Urinary bladder (tissue), 4 donors: ENCODE measurements around the gene NLRP7. TPM values are rescaled to one million over a fixed set of nuclear protein-coding genes. Genes with fewer than 3 reads are reported as not detected.
"Not testable (repeated sequence)": the region's sequence is repeated elsewhere in the genome, so short reads cannot be mapped to it uniquely, and the experiment has no call there.

Source experiments
- DNase-seq: peaks from one replicate; pipeline ENCODE4 v3.0.0-alpha.2; 2015; ENCODE audit errors: extremely low spot score
- H3K27ac ChIP-seq: one replicate; pipeline ENCODE4 v1.5.1; 2013; ENCODE audit warnings: low read depth, mild to moderate bottlenecking, moderate library complexity
- H3K36me3 ChIP-seq: one replicate; pipeline ENCODE4 v1.6.1; 2013; ENCODE audit warnings: mild to moderate bottlenecking, moderate library complexity; ENCODE audit not compliant: insufficient read depth
- H3K4me1 ChIP-seq: one replicate; pipeline ENCODE4 v1.6.1; 2013; ENCODE audit warnings: mild to moderate bottlenecking, moderate library complexity; ENCODE audit not compliant: insufficient read depth
- H3K4me3 ChIP-seq: one replicate; pipeline ENCODE4 v1.5.1; 2013; ENCODE audit warnings: low read depth, low read length
- WGBS: extraction: QIAGEN DNeasy Blood & Tissue Kit; methylation state at CpG from one replicate; pipeline ENCODE4 v1.1.7; 2013; 5-methylcytosine and 5-hydroxymethylcytosine counted together
- polyA plus RNA-seq: library from polyadenylated mRNA; stranded (reverse); fragments of 200-250 nt; gene quantifications from one replicate; pipeline ENCODE4 v1.2.3, GENCODE V29; 2013
- total RNA-seq: library from RNA; depleted of rRNA; stranded (reverse); fragments of >200 nt; gene quantifications from one replicate; pipeline ENCODE4 v1.2.3, GENCODE V29; 2014
- donor health status: healthy with polysubstance abuse.
- donor health status: healthy.

NLRP7 gene
- total and polyA plus RNA-seq, 2 donors = not detected

DNA sequence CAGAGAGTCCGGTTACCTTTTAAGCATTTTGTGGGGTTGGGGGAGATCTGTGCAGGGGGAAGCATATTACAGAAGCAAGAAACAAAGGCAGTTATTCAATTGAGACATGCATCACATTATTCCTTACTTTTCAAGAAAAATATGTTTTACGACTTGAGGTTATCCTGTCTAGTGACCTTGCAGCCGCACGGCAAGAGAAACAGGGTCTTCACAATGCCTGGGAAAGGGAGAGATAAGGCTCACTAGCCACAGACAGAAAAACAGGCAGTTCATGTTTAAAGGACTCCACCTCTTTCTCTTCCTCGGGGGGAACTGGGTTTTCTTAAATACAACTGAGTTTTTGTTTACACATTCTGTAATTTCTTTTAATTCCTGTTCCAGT, 41.9 kb downstream of the NLRP7 start:
- H3K36me3 ChIP-seq = no peaks in the 10 kb centered on the region
- H3K27ac ChIP-seq = no peak overlapping the region
- no peak overlapping the region for H3K4me3 ChIP-seq
- no peak for DNase-seq
- WGBS = 22% methylated on average over 5 of the region's 5 CpGs
- H3K4me1 ChIP-seq = no peaks in the 10 kb centered on the region

DNA sequence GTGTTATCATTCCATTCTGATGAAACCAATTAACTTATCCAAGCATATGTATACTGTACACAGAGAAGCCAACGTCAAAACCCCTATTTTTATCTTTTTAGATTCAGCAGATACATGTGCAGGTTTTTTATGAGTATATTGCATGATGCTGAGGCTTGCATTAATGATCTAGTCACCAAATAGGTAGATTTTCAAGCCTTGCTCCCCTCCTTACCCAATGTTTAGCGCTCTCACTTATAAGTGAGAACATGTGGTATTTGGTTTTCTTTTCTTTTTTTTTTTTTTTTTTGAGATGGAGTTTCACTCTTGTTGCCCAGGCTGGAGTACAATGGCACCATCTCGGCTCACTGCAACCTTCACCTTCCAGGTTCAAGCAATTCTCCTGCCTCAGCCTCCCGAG, 43.1 kb downstream of the NLRP7 start:
- H3K27ac ChIP-seq, H3K4me1 ChIP-seq, DNase-seq, H3K36me3 ChIP-seq, H3K4me3 ChIP-seq: not testable (repeated sequence)
- 75% methylated on average over 4 of the region's 4 CpGs for WGBS

DNA sequence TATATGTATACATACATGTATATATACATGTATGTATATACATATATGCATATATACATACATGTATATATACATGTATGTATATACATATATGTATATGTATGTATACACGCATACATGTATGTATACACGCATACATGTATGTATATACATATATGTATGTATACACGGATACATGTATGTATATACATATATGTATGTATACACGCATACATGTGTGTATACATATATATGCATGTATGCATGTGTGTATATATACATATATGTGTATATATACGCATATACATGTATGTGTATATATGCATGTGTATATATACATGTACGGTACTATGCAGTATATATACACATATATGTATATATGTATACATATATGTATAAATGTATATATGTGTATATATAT, 44.0 kb downstream of the NLRP7 start:
- no peaks in the 10 kb centered on the region for H3K36me3 ChIP-seq
- H3K4me3 ChIP-seq = no peak overlapping the region
- no peaks in the 10 kb centered on the region for H3K4me1 ChIP-seq
- 90% methylated on average over 6 of the region's 6 CpGs for WGBS
- H3K27ac ChIP-seq = no peak overlapping the region
- DNase-seq = no peak

DNA sequence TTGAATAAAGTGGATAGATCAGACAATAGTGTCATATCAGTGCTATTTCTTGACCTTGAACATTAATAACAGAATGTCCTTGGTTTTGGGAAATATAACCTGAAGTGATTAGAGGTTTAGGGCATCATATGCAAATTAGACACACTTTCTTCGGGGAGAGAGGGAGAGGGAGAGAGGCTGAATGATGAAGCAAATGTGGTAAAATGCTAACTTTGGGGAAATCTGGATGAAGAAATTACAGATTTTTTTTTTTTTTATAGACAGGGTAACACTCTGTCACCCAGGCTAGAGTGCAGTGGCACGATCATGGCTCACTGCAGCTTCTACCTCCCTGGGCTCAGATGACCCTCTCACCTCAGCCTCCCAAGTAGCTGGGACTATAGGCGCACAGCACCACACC, 45.3 kb downstream of the NLRP7 start:
- no peaks in the 10 kb centered on the region for H3K36me3 ChIP-seq
- no peak for DNase-seq
- WGBS = 84% methylated on average over 3 of the region's 3 CpGs
- no peak overlapping the region for H3K4me3 ChIP-seq
- no peaks in the 10 kb centered on the region for H3K4me1 ChIP-seq
- H3K27ac ChIP-seq = no peak overlapping the region

DNA sequence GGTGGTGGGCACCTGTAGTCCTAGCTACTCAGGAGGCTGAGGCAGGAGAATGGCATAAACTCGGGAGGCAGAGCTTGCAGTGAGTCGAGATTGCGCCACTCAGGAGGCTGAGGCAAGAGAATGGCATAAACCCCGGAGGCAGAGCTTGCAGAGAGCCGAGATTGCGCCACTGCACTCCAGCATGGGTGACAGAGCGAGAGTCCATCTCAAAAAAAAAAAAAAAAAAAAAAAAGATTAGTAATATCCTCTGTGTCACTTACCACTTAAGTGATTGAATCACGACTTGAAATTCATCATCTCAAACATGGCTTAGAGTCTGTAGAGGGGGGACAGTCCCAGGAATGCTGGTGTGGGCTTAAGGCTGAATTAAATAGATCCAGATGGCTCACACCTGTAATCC, 46.2 kb downstream of the NLRP7 start:
- 85% methylated on average over 8 of the region's 8 CpGs for WGBS
- not testable (repeated sequence) for DNase-seq, H3K27ac ChIP-seq, H3K36me3 ChIP-seq, H3K4me1 ChIP-seq, H3K4me3 ChIP-seq

DNA sequence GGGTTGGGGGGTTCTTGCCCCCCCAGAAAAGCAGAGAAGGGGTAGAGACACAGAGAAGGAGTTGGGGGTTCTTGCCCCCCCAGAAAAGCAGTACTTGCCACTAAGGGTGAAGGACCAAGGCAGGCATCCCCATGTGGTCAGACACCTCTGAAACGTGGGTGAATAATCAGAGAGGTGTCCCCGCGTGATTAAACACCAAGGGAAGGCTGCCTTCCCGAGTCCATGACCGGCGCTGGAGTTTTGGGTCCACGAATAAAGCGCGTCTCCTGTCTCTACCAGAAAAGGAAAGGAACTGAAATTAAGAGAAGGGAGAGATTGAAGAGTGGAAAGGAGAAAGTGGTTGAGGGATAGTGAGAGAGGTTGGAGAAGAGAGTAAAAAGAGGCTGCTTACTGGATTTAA, 47.7 kb downstream of the NLRP7 start:
- DNase-seq = not testable (repeated sequence)

DNA sequence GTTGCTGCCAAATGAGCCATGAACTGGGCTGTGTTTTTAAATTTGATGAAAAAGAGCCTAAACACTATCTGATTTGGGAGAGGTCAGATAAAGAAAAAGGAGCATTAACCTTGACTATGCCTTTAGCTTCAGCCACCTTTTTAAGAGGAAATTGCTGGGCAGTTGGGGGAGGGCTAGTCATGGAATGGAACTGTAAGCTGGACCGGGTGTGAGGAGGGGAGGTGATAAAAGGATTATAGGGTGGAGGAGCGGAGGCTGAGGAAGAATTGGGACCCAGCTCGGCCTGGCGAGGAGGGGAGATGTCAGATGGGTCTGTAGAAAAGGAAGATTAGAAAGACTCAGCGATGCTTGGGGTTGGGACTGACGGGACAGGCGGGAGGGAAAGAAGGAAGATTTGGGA, 48.6 kb downstream of the NLRP7 start:
- not testable (repeated sequence) for H3K4me1 ChIP-seq, H3K36me3 ChIP-seq, H3K27ac ChIP-seq, DNase-seq, H3K4me3 ChIP-seq
- WGBS = 52% methylated on average over 7 of the region's 7 CpGs

More for the DNA sequence above, 47.7 kb downstream of the NLRP7 start:
- WGBS = 90% methylated on average over 9 of the region's 9 CpGs
- H3K4me3 ChIP-seq, H3K27ac ChIP-seq, H3K36me3 ChIP-seq, H3K4me1 ChIP-seq: not testable (repeated sequence)

DNA sequence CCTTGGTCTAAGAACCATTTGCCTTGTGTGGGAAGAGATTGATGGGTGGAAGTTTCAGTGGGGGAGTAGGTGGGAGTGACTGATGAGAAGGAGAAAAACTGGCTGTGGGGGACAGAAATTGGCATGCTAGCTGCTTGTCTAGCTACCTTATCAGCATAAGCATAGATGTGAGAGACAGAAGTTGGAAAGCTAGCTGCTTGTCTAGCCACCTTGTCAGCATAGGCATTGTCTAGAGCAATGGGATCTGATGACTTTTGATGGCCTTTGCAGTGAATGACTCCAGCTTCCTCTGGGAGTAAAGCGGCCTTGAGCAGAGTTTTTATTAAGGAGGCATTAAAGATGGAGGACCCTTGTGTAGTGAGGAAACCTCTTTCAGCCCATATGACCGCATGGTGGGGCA, 51.3 kb downstream of the NLRP7 start:
- 86% methylated on average over 2 of the region's 2 CpGs for WGBS
- Histone ChIP-seq H3K36me3 (no peaks in the 10 kb centered on the region), H3K27ac (no peak overlapping the region), H3K4me1 (no peaks in the 10 kb centered on the region), H3K4me3 (no peak overlapping the region)
- DNase-seq = no peak

DNA sequence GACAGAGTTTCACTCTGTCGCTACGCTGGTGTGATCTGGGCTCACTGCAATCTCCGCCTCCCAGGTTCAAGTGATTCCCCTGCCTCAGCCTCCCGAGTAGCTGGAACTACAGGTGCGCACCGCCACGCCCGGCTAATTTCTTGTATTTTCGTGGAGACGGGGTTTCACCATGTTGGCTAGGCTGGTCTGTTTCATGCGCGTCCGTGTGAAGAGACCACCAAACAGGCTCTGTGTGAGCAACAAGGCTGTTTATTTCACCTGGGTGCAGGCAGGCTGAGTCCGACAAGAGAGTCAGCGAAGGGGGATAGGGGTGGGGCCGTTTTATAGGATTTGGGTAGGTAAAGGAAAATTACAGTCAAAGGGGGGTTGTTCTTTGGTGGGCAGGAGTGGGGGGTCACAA, 53.2 kb downstream of the NLRP7 start:
- not testable (repeated sequence) for H3K27ac ChIP-seq, H3K4me1 ChIP-seq, DNase-seq, H3K4me3 ChIP-seq, H3K36me3 ChIP-seq
- 86% methylated on average over 16 of the region's 16 CpGs for WGBS

DNA sequence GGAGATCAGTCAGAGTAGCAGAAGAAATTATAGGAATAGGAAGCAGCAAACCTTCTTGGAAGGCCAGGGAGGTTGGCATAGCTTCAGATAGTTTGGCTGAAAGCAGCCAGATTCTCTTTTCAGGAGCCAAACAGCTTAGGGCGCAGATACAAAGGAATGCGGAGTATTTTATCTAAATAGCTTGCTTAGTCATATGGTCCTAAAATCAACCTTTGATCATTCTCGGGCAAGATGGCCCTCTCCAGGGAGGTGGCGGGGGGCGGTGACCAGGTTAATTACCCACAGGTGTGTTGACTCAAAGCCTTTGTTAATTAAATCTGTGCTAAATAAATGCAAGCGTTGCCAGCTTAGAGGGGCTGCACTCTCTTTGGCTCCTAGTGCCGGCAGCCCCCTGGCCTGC, 53.9 kb downstream of the NLRP7 start:
- Histone ChIP-seq H3K4me3 (no peak overlapping the region), H3K4me1 (no peaks in the 10 kb centered on the region), H3K36me3 (no peaks in the 10 kb centered on the region), H3K27ac (no peak overlapping the region)
- no peak for DNase-seq
- 23% methylated on average over 7 of the region's 7 CpGs for WGBS

DNA sequence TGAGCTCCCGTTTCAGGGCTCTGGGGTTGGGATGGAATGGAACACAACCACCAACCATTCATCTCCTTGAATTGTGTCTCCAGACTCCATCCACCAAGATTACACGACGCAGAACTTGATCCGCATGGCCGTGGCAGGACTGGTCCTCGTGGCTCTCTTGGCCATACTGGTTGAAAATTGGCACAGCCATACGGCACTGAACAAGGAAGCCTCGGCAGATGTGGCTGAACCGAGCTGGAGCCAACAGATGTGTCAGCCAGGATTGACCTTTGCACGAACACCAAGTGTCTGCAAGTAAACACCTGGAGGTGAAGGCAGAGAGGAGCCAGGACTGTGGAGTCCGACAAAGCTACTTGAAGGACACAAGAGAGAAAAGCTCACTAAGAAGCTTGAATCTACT, 57.8 kb downstream of the NLRP7 start:
- H3K4me3 ChIP-seq = no peak overlapping the region
- WGBS = 79% methylated on average over 11 of the region's 11 CpGs
- no peaks in the 10 kb centered on the region for H3K36me3 ChIP-seq
- no peaks in the 10 kb centered on the region for H3K4me1 ChIP-seq
- DNase-seq = no peak
- no peak overlapping the region for H3K27ac ChIP-seq

DNA sequence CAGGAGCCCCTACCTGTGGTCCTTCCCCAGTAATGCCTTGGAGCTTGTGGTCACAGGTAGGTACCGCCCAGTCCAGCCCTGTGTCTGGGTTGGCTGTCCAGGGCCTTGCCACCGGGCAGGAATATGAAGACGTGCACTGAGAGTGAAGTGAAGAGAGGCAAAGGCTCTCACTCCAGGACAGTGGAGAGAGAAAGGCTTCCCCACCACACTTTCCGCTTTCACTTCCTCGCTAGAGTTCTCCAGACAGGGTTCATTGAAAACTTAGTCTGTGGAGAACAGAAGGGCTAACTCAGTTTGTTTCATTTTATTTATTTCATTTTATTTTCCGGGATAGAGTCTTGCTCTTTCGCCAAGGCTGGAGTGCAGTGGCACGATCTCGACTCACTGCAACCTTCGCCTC, 59.1 kb downstream of the NLRP7 start:
- 90% methylated on average over 10 of the region's 10 CpGs for WGBS
- Histone ChIP-seq H3K36me3 (no peaks in the 10 kb centered on the region), H3K27ac (no peak overlapping the region), H3K4me1 (no peaks in the 10 kb centered on the region), H3K4me3 (no peak overlapping the region)
- no peak for DNase-seq

DNA sequence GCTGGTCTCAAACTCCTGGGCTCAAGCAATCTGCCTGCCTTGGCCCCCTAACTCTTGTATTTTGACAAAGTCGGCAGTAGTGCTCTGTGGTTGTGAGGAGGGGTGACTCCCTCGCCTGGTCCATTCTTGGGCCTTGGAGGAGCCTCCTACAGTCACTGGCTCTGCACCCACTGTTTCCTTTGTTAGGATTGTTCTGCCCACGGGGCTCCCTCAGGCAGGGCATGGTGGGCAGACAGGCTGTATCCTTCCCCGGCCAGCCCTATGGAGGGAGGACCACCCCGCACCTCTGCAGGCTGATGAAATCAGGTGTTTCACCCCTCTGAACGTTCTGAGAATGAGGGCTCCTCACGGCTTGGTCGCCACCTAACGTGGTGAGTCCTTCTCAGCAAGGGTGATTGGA, 64.1 kb downstream of the NLRP7 start:
- Histone ChIP-seq H3K4me3 (no peak overlapping the region), H3K4me1 (no peaks in the 10 kb centered on the region), H3K27ac (no peak overlapping the region), H3K36me3 (no peaks in the 10 kb centered on the region)
- no peak for DNase-seq
- WGBS = 76% methylated on average over 9 of the region's 9 CpGs

DNA sequence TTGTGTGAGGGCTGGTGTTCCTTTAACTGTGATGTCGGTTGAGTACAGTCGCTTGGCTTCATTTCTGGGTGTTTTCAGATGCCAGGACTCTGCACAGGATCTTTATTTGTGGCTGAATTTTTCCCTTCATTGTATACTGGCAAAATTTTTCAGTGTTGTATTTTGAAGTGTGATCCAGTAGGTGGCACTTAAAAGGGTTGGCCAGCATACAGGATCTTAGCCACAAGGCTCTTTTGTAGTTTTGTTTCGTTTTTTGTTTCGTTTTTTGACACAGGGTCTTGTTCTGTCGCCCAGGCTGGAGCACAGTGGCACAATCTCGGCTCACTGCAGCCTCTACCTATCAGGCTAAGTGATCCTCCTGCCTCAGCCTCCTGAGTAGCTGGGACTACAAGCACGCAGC, 64.6 kb downstream of the NLRP7 start:
- Histone ChIP-seq H3K36me3 (no peaks in the 10 kb centered on the region), H3K4me3 (no peak overlapping the region), H3K4me1 (no peaks in the 10 kb centered on the region), H3K27ac (no peak overlapping the region)
- 67% methylated on average over 7 of the region's 7 CpGs for WGBS
- DNase-seq = no peak

DNA sequence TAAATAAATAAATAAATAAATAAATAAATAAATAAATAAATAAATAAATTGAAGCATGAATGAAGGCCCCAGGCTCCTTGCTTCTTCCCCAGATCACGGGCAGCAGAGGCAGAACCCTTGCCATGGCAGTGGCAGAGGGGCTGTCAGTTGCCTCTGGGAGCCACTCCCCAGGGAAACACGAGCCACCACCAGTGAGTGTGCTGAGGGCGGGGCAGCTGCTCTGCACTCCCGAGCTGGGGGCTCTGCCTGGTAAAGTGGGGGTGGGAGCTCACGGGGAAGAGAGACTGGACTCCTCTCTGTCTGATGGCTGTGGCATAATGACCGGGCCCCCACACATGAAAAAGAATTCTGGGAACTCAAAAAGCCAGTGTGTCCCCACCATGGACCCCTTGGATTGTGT, 65.4 kb downstream of the NLRP7 start:
- Histone ChIP-seq H3K4me3 (no peak overlapping the region), H3K27ac (no peak overlapping the region), H3K4me1 (no peaks in the 10 kb centered on the region), H3K36me3 (no peaks in the 10 kb centered on the region)
- DNase-seq = no peak
- 63% methylated on average over 6 of the region's 6 CpGs for WGBS
